ENCODE data around the gene GPAT2.
"Not testable (repeated sequence)": the region's sequence is repeated elsewhere in the genome, so short reads cannot be mapped to it uniquely, and the experiment has no call there.

The GPAT2 gene

DNA sequence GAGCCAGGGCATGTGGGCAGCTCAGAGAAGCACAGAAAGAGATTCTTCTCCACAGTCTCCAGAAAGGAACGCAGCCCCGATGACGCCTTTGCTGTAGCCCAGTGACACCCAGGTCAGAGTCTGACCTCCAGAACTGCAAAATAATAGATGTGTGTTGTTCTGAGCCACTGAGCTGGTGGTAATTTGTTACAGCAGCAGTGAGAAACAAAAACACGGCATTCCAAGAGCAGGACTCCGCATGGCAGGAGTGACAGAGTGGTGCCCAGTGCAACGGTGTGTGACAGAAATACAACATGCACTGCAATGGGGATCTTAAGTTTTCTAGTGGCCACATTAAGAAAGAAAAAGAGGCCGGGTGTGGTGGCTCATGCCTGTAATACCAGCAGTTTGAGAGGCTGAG lies 18.7 kb upstream of the GPAT2 start:
- not testable (repeated sequence) for H3K36me3 ChIP-seq (ENCODE audit: control insufficient read depth, insufficient read depth, low read length); H3K4me1 ChIP-seq (ENCODE audit: control insufficient read depth, insufficient read depth, low read length, poor library complexity, severe bottlenecking); DNase-seq; H3K4me3 ChIP-seq (ENCODE audit: insufficient read depth, low read depth, low read length, poor library complexity, severe bottlenecking); H3K27ac ChIP-seq (ENCODE audit: insufficient read depth, low read length, poor library complexity, severe bottlenecking); H3K27me3 ChIP-seq (replicated peaks; ENCODE audit: control insufficient read depth, insufficient read depth, low read length, poor library complexity, severe bottlenecking); H3K9me3 ChIP-seq (ENCODE audit: control insufficient read depth, low read length)

DNA sequence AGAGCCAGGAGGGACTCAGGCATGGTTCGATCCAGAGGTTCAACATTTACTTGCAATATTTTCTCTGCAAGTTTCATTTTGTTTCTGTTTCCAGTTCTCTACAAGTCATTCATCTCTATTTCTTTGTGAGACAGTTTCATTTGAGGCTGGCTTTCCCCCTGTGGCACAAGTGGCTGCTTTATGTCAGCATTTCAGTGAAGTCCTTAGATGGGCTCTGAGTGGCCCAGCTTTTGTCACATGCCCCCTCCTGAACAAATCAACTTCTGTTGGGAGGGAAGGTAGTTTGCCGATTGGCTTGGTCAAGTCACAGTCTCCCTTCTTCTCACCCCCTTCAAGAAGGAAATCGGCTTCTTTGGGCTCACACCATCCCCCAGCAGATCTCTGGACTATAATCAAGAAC lies 17.9 kb upstream of the GPAT2 start:
- H3K27ac ChIP-seq (ENCODE audit: insufficient read depth, low read length, poor library complexity, severe bottlenecking); H3K36me3 ChIP-seq (ENCODE audit: control insufficient read depth, insufficient read depth, low read length); H3K27me3 ChIP-seq (replicated peaks; ENCODE audit: control insufficient read depth, insufficient read depth, low read length, poor library complexity, severe bottlenecking); DNase-seq; H3K4me1 ChIP-seq (ENCODE audit: control insufficient read depth, insufficient read depth, low read length, poor library complexity, severe bottlenecking); H3K4me3 ChIP-seq (ENCODE audit: insufficient read depth, low read depth, low read length, poor library complexity, severe bottlenecking); H3K9me3 ChIP-seq (ENCODE audit: control insufficient read depth, low read length): not testable (repeated sequence)

DNA sequence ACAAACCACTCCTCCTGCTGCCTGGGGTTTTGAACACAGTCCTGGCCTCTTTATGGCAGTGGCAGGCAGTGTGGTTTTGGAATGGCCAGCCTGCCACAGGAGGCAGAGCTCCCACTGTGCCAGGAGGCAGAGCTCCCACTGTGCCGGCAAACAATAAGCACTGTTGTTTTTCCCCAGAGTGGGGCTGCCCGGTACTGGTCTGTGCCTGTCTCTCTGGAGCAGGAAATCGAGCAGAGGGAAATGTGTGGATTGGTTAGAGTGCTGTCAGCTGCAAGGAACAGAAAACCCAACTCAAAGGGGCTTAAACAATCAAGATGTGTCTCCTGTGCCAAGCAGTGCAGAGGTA lies 15.2 kb upstream of the GPAT2 start:
- not testable (repeated sequence) for H3K9me3 ChIP-seq (ENCODE audit: control insufficient read depth, low read length); H3K4me1 ChIP-seq (ENCODE audit: control insufficient read depth, insufficient read depth, low read length, poor library complexity, severe bottlenecking); DNase-seq

DNA sequence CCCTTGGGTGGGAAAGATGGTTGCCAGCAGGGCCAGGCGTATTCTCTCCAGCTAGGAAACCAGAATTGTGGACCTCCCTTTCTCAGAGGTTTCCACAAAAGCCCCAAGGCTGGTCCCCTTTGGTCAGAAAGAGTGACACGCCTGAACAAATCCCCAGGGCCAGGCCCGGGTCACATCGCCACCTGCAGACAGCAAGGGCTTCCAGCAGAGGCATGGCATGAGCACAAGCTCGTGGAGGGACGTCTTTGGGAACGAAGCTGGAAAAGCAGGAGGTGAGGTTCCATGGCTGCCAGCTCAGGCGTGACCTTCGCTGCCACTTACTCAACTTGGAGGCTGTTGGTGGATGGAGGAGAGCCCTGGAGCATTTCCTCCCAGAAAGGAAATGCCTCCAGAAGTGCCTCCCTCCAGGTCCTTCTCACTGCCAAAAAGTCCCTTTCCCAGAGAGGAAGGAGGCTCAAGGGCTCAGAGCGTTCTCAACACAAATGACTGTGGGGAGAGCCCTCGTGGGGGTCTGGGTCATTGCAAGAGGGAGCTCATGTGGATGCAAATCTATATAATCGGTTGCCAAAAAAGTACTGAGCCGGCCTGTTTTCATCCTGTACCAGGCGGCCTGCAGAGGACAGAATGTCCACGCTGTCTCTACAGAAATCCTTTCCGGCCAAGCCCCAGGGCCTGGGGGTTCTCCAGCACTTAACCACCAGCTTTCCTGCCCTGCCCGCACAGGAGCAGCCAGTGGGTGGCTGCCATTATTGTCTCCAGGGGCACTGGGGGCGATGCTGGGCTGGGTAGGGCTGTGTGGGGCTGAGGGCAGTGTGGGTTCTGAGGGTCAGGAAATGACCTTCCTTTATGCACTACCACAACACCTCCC lies 14.6 kb upstream of the GPAT2 start:
- not testable (repeated sequence) for H3K4me1 ChIP-seq (ENCODE audit: control insufficient read depth, insufficient read depth, low read length, poor library complexity, severe bottlenecking); DNase-seq; H3K4me3 ChIP-seq (ENCODE audit: insufficient read depth, low read depth, low read length, poor library complexity, severe bottlenecking); H3K36me3 ChIP-seq (ENCODE audit: control insufficient read depth, insufficient read depth, low read length); H3K27ac ChIP-seq (ENCODE audit: insufficient read depth, low read length, poor library complexity, severe bottlenecking); H3K9me3 ChIP-seq (ENCODE audit: control insufficient read depth, low read length); H3K27me3 ChIP-seq (replicated peaks; ENCODE audit: control insufficient read depth, insufficient read depth, low read length, poor library complexity, severe bottlenecking)

More for the DNA sequence above, 15.2 kb upstream of the GPAT2 start:
- H3K36me3 ChIP-seq (ENCODE audit: control insufficient read depth, insufficient read depth, low read length); H3K27ac ChIP-seq (ENCODE audit: insufficient read depth, low read length, poor library complexity, severe bottlenecking); H3K27me3 ChIP-seq (replicated peaks; ENCODE audit: control insufficient read depth, insufficient read depth, low read length, poor library complexity, severe bottlenecking); H3K4me3 ChIP-seq (ENCODE audit: insufficient read depth, low read depth, low read length, poor library complexity, severe bottlenecking): not testable (repeated sequence)

DNA sequence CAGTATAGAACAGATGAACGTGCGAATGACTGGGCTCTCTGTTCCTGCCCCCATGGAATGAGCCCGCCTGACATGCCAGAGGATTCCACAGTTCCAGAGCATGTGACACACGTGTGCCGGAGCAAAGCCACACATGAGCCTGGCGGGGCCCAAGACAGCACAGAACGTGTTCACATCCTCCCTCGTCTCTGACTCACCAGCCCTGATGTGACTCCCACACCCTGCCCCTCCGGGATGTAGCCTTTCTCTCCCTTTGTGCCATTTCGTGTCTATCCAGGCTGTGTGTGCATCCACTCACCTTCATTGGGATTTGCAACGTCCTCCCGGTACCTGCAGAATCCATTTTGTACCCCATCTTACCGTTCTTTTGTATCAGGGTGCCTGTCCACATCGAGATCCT lies 838 bp upstream of the GPAT2 start:
- H3K4me3 ChIP-seq (ENCODE audit: insufficient read depth, low read depth, low read length, poor library complexity, severe bottlenecking); H3K36me3 ChIP-seq (ENCODE audit: control insufficient read depth, insufficient read depth, low read length); DNase-seq; H3K27ac ChIP-seq (ENCODE audit: insufficient read depth, low read length, poor library complexity, severe bottlenecking); H3K27me3 ChIP-seq (replicated peaks; ENCODE audit: control insufficient read depth, insufficient read depth, low read length, poor library complexity, severe bottlenecking); H3K4me1 ChIP-seq (ENCODE audit: control insufficient read depth, insufficient read depth, low read length, poor library complexity, severe bottlenecking); H3K9me3 ChIP-seq (ENCODE audit: control insufficient read depth, low read length): not testable (repeated sequence)

DNA sequence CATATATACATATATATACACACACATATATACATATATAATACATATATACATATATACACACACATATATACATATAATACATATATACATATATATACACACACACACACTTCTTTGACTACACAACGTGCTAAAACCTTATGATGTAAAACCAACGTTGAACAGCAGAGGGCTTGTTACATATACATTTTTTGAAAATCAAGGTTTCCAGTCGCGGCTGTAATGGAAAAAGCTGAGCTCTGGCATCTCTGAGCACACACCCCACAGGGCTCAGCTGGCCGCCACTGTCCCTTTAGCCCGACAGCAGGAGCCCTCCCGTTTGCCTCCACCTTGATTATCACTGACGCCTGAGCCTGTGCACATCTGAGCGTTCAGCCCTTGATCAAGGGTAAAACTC lies 719 bp downstream of the GPAT2 start:
- not testable (repeated sequence) for H3K27ac ChIP-seq (ENCODE audit: insufficient read depth, low read length, poor library complexity, severe bottlenecking); H3K27me3 ChIP-seq (replicated peaks; ENCODE audit: control insufficient read depth, insufficient read depth, low read length, poor library complexity, severe bottlenecking); H3K4me1 ChIP-seq (ENCODE audit: control insufficient read depth, insufficient read depth, low read length, poor library complexity, severe bottlenecking); DNase-seq; H3K9me3 ChIP-seq (ENCODE audit: control insufficient read depth, low read length); H3K36me3 ChIP-seq (ENCODE audit: control insufficient read depth, insufficient read depth, low read length); H3K4me3 ChIP-seq (ENCODE audit: insufficient read depth, low read depth, low read length, poor library complexity, severe bottlenecking)

DNA sequence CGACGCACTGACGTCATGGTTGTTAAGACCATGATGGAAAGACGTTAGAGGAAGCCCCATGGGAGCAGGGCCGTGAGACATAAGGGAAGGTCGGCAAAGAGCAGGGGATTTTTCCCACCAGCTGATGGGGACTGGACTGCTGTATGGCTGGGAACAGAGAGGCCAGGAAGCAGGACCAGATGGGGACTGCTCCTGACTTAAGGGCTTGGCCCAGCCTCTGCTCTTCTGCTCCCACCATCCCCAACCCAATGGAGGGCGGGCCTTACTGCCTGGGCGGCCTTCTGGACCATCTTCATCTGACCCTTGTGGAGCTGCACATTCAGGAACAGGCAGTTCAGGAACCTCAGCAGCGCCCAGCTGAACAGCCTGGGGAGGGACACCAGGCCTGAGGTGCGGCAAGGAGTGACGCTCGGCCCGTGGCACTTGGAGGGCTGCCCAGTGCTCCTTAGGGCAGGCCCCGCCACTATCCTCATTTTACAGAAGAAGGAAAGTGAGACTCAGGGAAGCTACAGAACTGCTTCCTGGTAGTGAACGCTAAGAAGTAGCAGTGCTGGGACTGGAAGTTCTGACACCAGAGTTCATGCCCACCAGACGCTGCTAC lies 6.9 kb downstream of the GPAT2 start:
- H3K4me1 ChIP-seq (ENCODE audit: control insufficient read depth, insufficient read depth, low read length, poor library complexity, severe bottlenecking); H3K9me3 ChIP-seq (ENCODE audit: control insufficient read depth, low read length); H3K4me3 ChIP-seq (ENCODE audit: insufficient read depth, low read depth, low read length, poor library complexity, severe bottlenecking); DNase-seq; H3K27me3 ChIP-seq (replicated peaks; ENCODE audit: control insufficient read depth, insufficient read depth, low read length, poor library complexity, severe bottlenecking); H3K36me3 ChIP-seq (ENCODE audit: control insufficient read depth, insufficient read depth, low read length); H3K27ac ChIP-seq (ENCODE audit: insufficient read depth, low read length, poor library complexity, severe bottlenecking): not testable (repeated sequence)

DNA sequence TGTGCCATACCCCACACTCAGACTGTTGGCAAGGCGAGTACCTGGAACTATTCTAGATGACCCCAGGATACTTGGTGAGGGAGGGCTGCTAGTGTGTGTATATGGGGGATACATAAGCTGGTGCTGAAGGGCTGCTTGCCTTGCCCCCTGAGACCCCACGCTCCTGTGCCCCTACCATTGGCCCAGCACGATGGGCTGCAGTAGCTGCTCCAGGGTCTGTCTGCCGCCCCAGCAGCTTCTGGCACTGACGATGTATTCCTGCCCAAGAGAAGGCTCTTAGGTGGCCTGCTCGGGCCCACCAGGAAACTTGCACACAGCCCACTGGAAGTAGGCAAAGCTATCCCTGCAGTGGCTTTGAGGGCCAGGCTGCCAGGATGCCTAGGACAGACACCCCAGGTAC lies 9.0 kb downstream of the GPAT2 start:
- not testable (repeated sequence) for H3K27me3 ChIP-seq (replicated peaks; ENCODE audit: control insufficient read depth, insufficient read depth, low read length, poor library complexity, severe bottlenecking); DNase-seq; H3K4me3 ChIP-seq (ENCODE audit: insufficient read depth, low read depth, low read length, poor library complexity, severe bottlenecking); H3K27ac ChIP-seq (ENCODE audit: insufficient read depth, low read length, poor library complexity, severe bottlenecking); H3K9me3 ChIP-seq (ENCODE audit: control insufficient read depth, low read length); H3K4me1 ChIP-seq (ENCODE audit: control insufficient read depth, insufficient read depth, low read length, poor library complexity, severe bottlenecking); H3K36me3 ChIP-seq (ENCODE audit: control insufficient read depth, insufficient read depth, low read length)

DNA sequence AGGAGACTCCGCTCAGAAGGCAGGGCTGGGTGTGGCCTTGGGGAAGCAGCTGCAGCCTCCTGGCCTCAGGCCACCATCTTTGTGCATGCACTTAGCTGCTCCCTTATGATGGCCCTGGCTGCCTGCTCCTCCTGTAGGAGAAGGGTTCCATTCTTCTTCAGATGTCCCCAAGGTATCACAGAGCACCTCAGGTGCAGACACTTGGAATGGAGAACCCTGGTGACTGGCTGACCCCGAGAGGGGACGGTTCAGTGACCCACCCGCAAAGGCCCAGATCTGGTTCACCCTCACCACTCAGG lies 9.6 kb downstream of the GPAT2 start:
- Histone ChIP-seq H3K36me3 (ENCODE audit: control insufficient read depth, insufficient read depth, low read length) (no peaks in the 10 kb centered on the region), H3K9me3 (ENCODE audit: control insufficient read depth, low read length) (no peaks in the 10 kb centered on the region), H3K27ac (ENCODE audit: insufficient read depth, low read length, poor library complexity, severe bottlenecking) (no peak overlapping the region), H3K4me1 (ENCODE audit: control insufficient read depth, insufficient read depth, low read length, poor library complexity, severe bottlenecking) (no peaks in the 10 kb centered on the region), H3K4me3 (ENCODE audit: insufficient read depth, low read depth, low read length, poor library complexity, severe bottlenecking) (no peak overlapping the region), H3K27me3 (replicated peaks; ENCODE audit: control insufficient read depth, insufficient read depth, low read length, poor library complexity, severe bottlenecking) (no peaks in the 10 kb centered on the region)
- no peak for DNase-seq

DNA sequence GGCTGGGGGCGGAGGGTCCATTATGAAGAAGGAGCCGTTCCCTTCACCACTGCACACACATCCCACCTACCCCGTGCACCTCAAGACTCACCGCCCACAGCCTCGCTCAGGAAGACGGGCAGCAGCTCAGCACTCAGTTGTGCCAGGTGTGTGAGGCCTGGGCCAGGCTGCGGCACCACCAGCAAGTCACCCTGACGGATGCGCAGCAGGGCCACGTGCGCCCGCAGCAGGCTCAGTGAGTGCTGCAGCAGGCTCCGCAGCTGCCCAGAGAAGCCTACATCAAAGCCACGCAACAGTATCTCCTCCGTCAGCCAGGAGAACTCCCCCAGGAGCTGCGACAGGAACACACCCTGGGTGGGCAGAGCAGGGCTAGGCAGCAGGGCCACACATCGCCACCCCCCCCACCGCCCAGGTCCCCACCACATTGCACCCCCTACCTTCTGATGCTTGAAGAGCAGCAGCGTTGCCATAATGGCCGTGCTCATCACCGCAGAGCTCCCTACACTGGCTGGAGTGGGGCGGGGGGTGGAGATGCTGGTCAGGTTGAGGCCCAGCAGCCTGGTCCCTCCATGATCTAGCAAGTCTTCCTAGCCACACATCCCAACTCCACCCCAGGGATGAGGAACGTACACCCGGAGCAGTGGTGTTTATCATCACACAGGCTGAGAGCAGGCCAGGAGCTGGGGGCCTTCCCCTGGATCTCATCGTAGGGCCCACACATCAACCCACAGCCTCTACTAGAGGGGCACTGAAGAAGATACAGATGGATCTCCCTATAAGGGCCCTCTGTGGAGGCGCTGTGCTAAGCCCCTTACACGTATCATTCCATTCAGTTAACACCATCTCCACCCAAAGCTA lies 10.2 kb downstream of the GPAT2 start:
- no peak overlapping the region for H3K27ac ChIP-seq (ENCODE audit: insufficient read depth, low read length, poor library complexity, severe bottlenecking)
- H3K4me1 ChIP-seq (ENCODE audit: control insufficient read depth, insufficient read depth, low read length, poor library complexity, severe bottlenecking) = no peaks in the 10 kb centered on the region
- H3K9me3 ChIP-seq (ENCODE audit: control insufficient read depth, low read length) = no peaks in the 10 kb centered on the region
- H3K27me3 ChIP-seq (replicated peaks; ENCODE audit: control insufficient read depth, insufficient read depth, low read length, poor library complexity, severe bottlenecking) = no peaks in the 10 kb centered on the region
- no peak for DNase-seq
- H3K4me3 ChIP-seq (ENCODE audit: insufficient read depth, low read depth, low read length, poor library complexity, severe bottlenecking) = no peak overlapping the region
- no peaks in the 10 kb centered on the region for H3K36me3 ChIP-seq (ENCODE audit: control insufficient read depth, insufficient read depth, low read length)
